HG02571 (cell line): ENCODE results near the gene ADD1.

Source experiments
- ATAC-seq: cut with Tn5 transposase; IDR thresholded peaks from one replicate; pipeline ENCODE4 v1.9.1; 2021; ENCODE audit warnings: mild to moderate bottlenecking, moderate library complexity; ENCODE audit not compliant: unreplicated experiment

ADD1 gene

GRCh38 chr4:2858451-2859217, 15.0 kb downstream of the ADD1 start:
- no peak for ATAC-seq

- ATAC-seq = no peak
Observed at GRCh38 chr4:2859514-2859913, 15.9 kb downstream of the ADD1 start.

- ATAC-seq = no peak
Observed at GRCh38 chr4:2860391-2861348, 17.0 kb downstream of the ADD1 start.

GRCh38 chr4:2861631-2862436, 18.2 kb downstream of the ADD1 start:
- no peak for ATAC-seq

GRCh38 chr4:2862528-2862927, 18.9 kb downstream of the ADD1 start:
- ATAC-seq = no peak

- ATAC-seq = no peak
Observed at GRCh38 chr4:2863649-2864048, 20.0 kb downstream of the ADD1 start.

GRCh38 chr4:2865196-2865780, 21.6 kb downstream of the ADD1 start:
- no peak for ATAC-seq

- no peak for ATAC-seq
Observed at GRCh38 chr4:2866160-2866861, 22.7 kb downstream of the ADD1 start.

GRCh38 chr4:2866891-2867290, 23.2 kb downstream of the ADD1 start:
- no peak for ATAC-seq

GRCh38 chr4:2867758-2868491, 24.3 kb downstream of the ADD1 start:
- no peak for ATAC-seq

GRCh38 chr4:2868877-2869487, 25.3 kb downstream of the ADD1 start:
- ATAC-seq = no peak

GRCh38 chr4:2869659-2870058, 26.0 kb downstream of the ADD1 start:
- no peak for ATAC-seq

GRCh38 chr4:2870082-2870481, 26.4 kb downstream of the ADD1 start:
- ATAC-seq = no peak

- no peak for ATAC-seq
Observed at GRCh38 chr4:2871466-2871865, 27.8 kb downstream of the ADD1 start.

- no peak for ATAC-seq
Observed at GRCh38 chr4:2871911-2872310, 28.3 kb downstream of the ADD1 start.

- no peak for ATAC-seq
Observed at GRCh38 chr4:2873329-2873728, 29.7 kb downstream of the ADD1 start.

GRCh38 chr4:2874861-2875260, 31.2 kb downstream of the ADD1 start:
- no peak for ATAC-seq

- ATAC-seq = no peak
Observed at GRCh38 chr4:2875556-2875955, 31.9 kb downstream of the ADD1 start.

- ATAC-seq = no peak
Observed at GRCh38 chr4:2878346-2878745, 34.7 kb downstream of the ADD1 start.
